Measurements from ENCODE around the gene NSMCE1. TPM values are rescaled to one million over a fixed set of nuclear protein-coding genes. Genes with fewer than 3 reads are reported as not detected.

NSMCE1 gene
- total and polyA plus RNA-seq, 2 of the 4 experiments (the other 2 are of a cell fraction) = 47.5 to 120 TPM

- H3K79me1 ChIP-seq (ENCODE audit: low read depth in 1 of 2, low read length in 2 of 2) = no peaks in the 10 kb centered on the region
- no CpG with 5 or more reads among the region's 2 CpGs for WGBS, 2 experiments (ENCODE audit: extremely low coverage in 2 of 2, insufficient read length in 1 of 2)
Measured at GRCh38 chr16:27304102-27304501, 35.5 kb upstream of the NSMCE1 start.

More at GRCh38 chr16:27304102-27304501, 35.5 kb upstream of the NSMCE1 start:
- DNase-seq (no peak), ATAC-seq (ENCODE audit: low read depth) (no peak)
- dilution Hi-C loops (cut with HindIII; ENCODE audit: low sequenced_read_pairs, unreplicated experiment) (no loop called here), intact Hi-C loops (cut with micrococcal nuclease) (no loop called here), in situ Hi-C loops (cut with MboI; ENCODE audit: low sequenced_read_pairs) (no loop called here)
- no peak overlapping the region for H3K18ac ChIP-seq (ENCODE audit: low read depth, low read length)
- no peak overlapping the region for H2AK9ac ChIP-seq (replicated peaks; ENCODE audit: low read depth, low read length, poor library complexity)
- H3K14ac ChIP-seq (replicated peaks; ENCODE audit: low read depth, low read length) = no peak overlapping the region
- TF ChIP-seq CEBPB (IDR thresholded peaks at IDR 0.05; ENCODE audit: low read depth, low read length) (no peak), CTCF (conservative IDR thresholded peaks at IDR 0.05; ENCODE audit: low read depth, low read length) (no peak), NFE2L2 (IDR thresholded peaks at IDR 0.05; ENCODE audit: low read depth, low read length) (no peak), RFX5 (IDR thresholded peaks at IDR 0.05; ENCODE audit: low read depth, low read length) (no peak), USF2 (IDR thresholded peaks at IDR 0.05; ENCODE audit: low read depth, low read length) (no peak), RAD21 (IDR thresholded peaks at IDR 0.05; ENCODE audit: low read length) (no peak), BHLHE40 (IDR thresholded peaks at IDR 0.05; ENCODE audit: low read depth, low read length) (no peak), SMC3 (IDR thresholded peaks at IDR 0.05; ENCODE audit: low read depth, low read length) (no peak), ELK1 (IDR thresholded peaks at IDR 0.05; ENCODE audit: borderline replicate concordance, low read depth, low read length) (no peak), MXI1 (IDR thresholded peaks at IDR 0.05; ENCODE audit: borderline replicate concordance, low read depth, low read length) (no peak), RCOR1 (IDR thresholded peaks at IDR 0.05; ENCODE audit: insufficient replicate concordance, low read length) (no peak), MAFK (IDR thresholded peaks at IDR 0.05; ENCODE audit: low read depth, low read length) (no peak), FOS (IDR thresholded peaks at IDR 0.05; ENCODE audit: low read depth, low read length) (no peak), CHD1 (IDR thresholded peaks at IDR 0.05; ENCODE audit: low read depth, low read length) (no peak), MAZ (IDR thresholded peaks at IDR 0.05; ENCODE audit: borderline replicate concordance, low read depth, low read length) (no peak), POLR2A (IDR thresholded peaks at IDR 0.05; ENCODE audit: low read depth, low read length) (no peak)
- no peak overlapping the region for H2AFZ ChIP-seq (replicated peaks; ENCODE audit: low read length, poor library complexity)
- H3K56ac ChIP-seq (ENCODE audit: extremely low read depth, insufficient read depth, low read length) = no peak overlapping the region
- no peaks in the 10 kb centered on the region for H3K4me1 ChIP-seq (ENCODE audit: control insufficient read depth, insufficient read depth, low read length)
- no peak overlapping the region for H2BK5ac ChIP-seq (ENCODE audit: low read depth, low read length, poor library complexity, severe bottlenecking)
- no peak overlapping the region for H4K5ac ChIP-seq (ENCODE audit: low read depth, low read length)
- H3K9me1 ChIP-seq (ENCODE audit: insufficient read depth, low read length) = no peaks in the 10 kb centered on the region
- no peak overlapping the region for H3K4me2 ChIP-seq (ENCODE audit: low read depth, low read length)
- no peak overlapping the region for H3K27ac ChIP-seq (ENCODE audit: insufficient read depth, low read length)
- BruUV-seq (replicated peaks) = no TSS peak
- H2AK5ac ChIP-seq (ENCODE audit: low read depth, low read length) = no peak overlapping the region
- H2BK120ac ChIP-seq (ENCODE audit: low read depth, low read length) = no peak overlapping the region
- H3K9ac ChIP-seq (ENCODE audit: low read depth, low read length) = no peak overlapping the region
- H4K20me1 ChIP-seq (ENCODE audit: insufficient read depth, low read length) = no peaks in the 10 kb centered on the region
- no peak overlapping the region for H3K23ac ChIP-seq (ENCODE audit: low read depth, low read length)
- no peaks in the 10 kb centered on the region for H3K36me3 ChIP-seq (ENCODE audit: control insufficient read depth, insufficient read depth, low read length)
- ChIA-PET CTCF (no interaction called here), POLR2A (ENCODE audit: unreplicated experiment) (no interaction called here)
- H3K27me3 ChIP-seq (ENCODE audit: control insufficient read depth, insufficient read depth, low read length) = no peaks in the 10 kb centered on the region
- no peak overlapping the region for H2BK15ac ChIP-seq (ENCODE audit: low read depth, low read length)
- no peak overlapping the region; a peak in 1 of 4 replicates for H4K8ac ChIP-seq (ENCODE audit: low read depth in 2 of 2, low read length in 2 of 2)
- H3K4me3 ChIP-seq (ENCODE audit: insufficient read depth, low read depth, low read length) = no peak overlapping the region
- H3K9me3 ChIP-seq (ENCODE audit: control insufficient read depth, insufficient read depth, low read length) = no peaks in the 10 kb centered on the region
- no peak overlapping the region for H2BK20ac ChIP-seq (ENCODE audit: low read depth, low read length)
- no peak overlapping the region for H4K91ac ChIP-seq (ENCODE audit: insufficient read depth, low read depth, low read length)
- no peak overlapping the region for H3K4ac ChIP-seq (ENCODE audit: low read depth, low read length)
